ENCODE measurements around the gene SMAD5. TPM values are rescaled to one million over a fixed set of nuclear protein-coding genes. Genes with fewer than 3 reads are reported as not detected.

Gene SMAD5
- total RNA-seq, 1 donor from 2014 or later = 61.6 TPM

GRCh38 chr5:136213919-136214493 is 81.4 kb downstream of the SMAD5 start:
- no peak for DNase-seq (ENCODE audit: low spot score)

GRCh38 chr5:136215812-136216211 is 83.2 kb downstream of the SMAD5 start:
- peak; percentile 59 for DNase-seq (ENCODE audit: low spot score)

- DNase-seq (ENCODE audit: low spot score) = no peak
These were observed 83.6 kb downstream of the SMAD5 start for GRCh38 chr5:136216230-136216629.

- no peak for DNase-seq (ENCODE audit: low spot score)
These were observed 88.7 kb downstream of the SMAD5 start for GRCh38 chr5:136221340-136221739.

GRCh38 chr5:136222580-136223235 is 90.1 kb downstream of the SMAD5 start:
- DNase-seq (ENCODE audit: low spot score) = no peak

GRCh38 chr5:136225796-136226195 is 93.2 kb downstream of the SMAD5 start:
- no peak for DNase-seq (ENCODE audit: low spot score)

GRCh38 chr5:136226401-136226800 is 93.8 kb downstream of the SMAD5 start:
- DNase-seq (ENCODE audit: low spot score) = no peak

GRCh38 chr5:136228136-136228757 is 95.6 kb downstream of the SMAD5 start:
- no peak for DNase-seq (ENCODE audit: low spot score)

GRCh38 chr5:136230176-136230575 is 97.5 kb downstream of the SMAD5 start:
- no peak for DNase-seq (ENCODE audit: low spot score)

- no peak for DNase-seq (ENCODE audit: low spot score)
These were observed 99.7 kb downstream of the SMAD5 start for GRCh38 chr5:136232316-136232715.

Other genes with a start within 250 kb of the SMAD5 start
- gene IL9, start 237.0 kb upstream of the SMAD5 start, total RNA-seq = not detected
- gene LECT2, start 177.9 kb upstream of the SMAD5 start, total RNA-seq = not detected
- gene TGFBI, start 103.9 kb upstream of the SMAD5 start, total RNA-seq = 254 TPM
- not detected for gene SMIM32, start 60.3 kb downstream of the SMAD5 start, total RNA-seq
- not detected for gene TRPC7, start 232.7 kb downstream of the SMAD5 start, total RNA-seq

All from mesenteric fat pad (tissue), 1 donor.